HEK293 (cell line): ENCODE results near the gene RPGR.

ENCODE experiments used
- CTCF ChIA-PET: fragments of 350-600 bp; formaldehyde crosslinking; extraction: SDS; loops from one replicate; lab custom pipeline; 2021; ENCODE audit warnings: antibody characterized with exemption; lab: Yijun Ruan, JAX
- POLR2A ChIA-PET: fragments of 300-600 bp; formaldehyde crosslinking; extraction: SDS; loops from one replicate; lab custom pipeline; 2020; ENCODE audit warnings: antibody characterized with exemption, inconsistent platforms; lab: Yijun Ruan, JAX
- H3K27ac ChIP-seq: fragments of 200-500 bp; sonication (Bioruptor generic); 2 replicates; pipeline ENCODE4 v1.5.1; 2014; ENCODE audit warnings: low read depth, low read length, control low read depth, inconsistent platforms; ENCODE audit errors: extremely low read depth
- H3K36me3 ChIP-seq, 2 experiments: fragments of 200-500 bp in 1 of 2; sonication (Bioruptor generic) in 1 of 2; 1 replicate in 1 of 2; 2 replicates in 1 of 2; pipeline ENCODE4 v1.5.1; 2014 to 2017; ENCODE audit warnings: inconsistent platforms in 2 of 2, low read length in 2 of 2; ENCODE audit not compliant: control insufficient read depth in 2 of 2, insufficient read depth in 1 of 2
- H3K4me1 ChIP-seq: fragments of 200-500 bp; sonication (Bioruptor generic); 2 replicates; pipeline ENCODE4 v1.5.1; 2014; ENCODE audit warnings: mild to moderate bottlenecking, low read length, inconsistent platforms; ENCODE audit not compliant: control insufficient read depth, insufficient read depth
- H3K4me3 ChIP-seq: 2 replicates; pipeline ENCODE4 v1.5.1; 2011; ENCODE audit warnings: low read depth, mild to moderate bottlenecking, control low read depth, low read length, moderate library complexity
- H3K9me3 ChIP-seq: fragments of 200-500 bp; sonication (Bioruptor generic); 2 replicates; pipeline ENCODE4 v1.5.1; 2014; ENCODE audit warnings: low read depth, low read length, inconsistent platforms; ENCODE audit not compliant: control insufficient read depth, insufficient read depth
- ATF2 ChIP-seq: fragments of 450-650 bp; formaldehyde crosslinking; IDR thresholded peaks from 2 replicates; pipeline ENCODE4 v1.5.1; 2016; ENCODE audit warnings: missing biosample characterization, missing genetic modification characterization, low read depth
- HOXA7 ChIP-seq: sonication (generic); formaldehyde crosslinking; IDR thresholded peaks from 2 replicates; pipeline ENCODE4 v1.8.1; 2022; ENCODE audit warnings: missing genetic modification reagents, borderline replicate concordance
- KLF10 ChIP-seq: fragments of 450-650 bp; IDR thresholded peaks from 2 replicates; pipeline ENCODE4 v1.5.1; 2018; ENCODE audit warnings: missing biosample characterization, mild to moderate bottlenecking, missing genetic modification characterization
- ZBTB44 ChIP-seq: fragments of 450-650 bp; IDR thresholded peaks from 2 replicates; pipeline ENCODE4 v1.5.1; 2018; ENCODE audit warnings: missing biosample characterization, mild to moderate bottlenecking, missing genetic modification characterization
- ZBTB48 ChIP-seq: fragments of 450-650 bp; formaldehyde crosslinking; IDR thresholded peaks from 2 replicates; pipeline ENCODE4 v1.5.1; 2016; ENCODE audit warnings: missing biosample characterization, missing genetic modification characterization
- ZNF133 ChIP-seq: fragments of 450-650 bp; formaldehyde crosslinking; IDR thresholded peaks from 2 replicates; pipeline ENCODE4 v1.5.1; 2016; ENCODE audit warnings: missing biosample characterization, missing genetic modification characterization
- ZNF140 ChIP-seq: fragments of 450-650 bp; formaldehyde crosslinking; IDR thresholded peaks from 2 replicates; pipeline ENCODE4 v1.5.1; 2016; ENCODE audit warnings: missing biosample characterization, missing genetic modification characterization
- ZNF155 ChIP-seq: fragments of 450-650 bp; formaldehyde crosslinking; IDR thresholded peaks from 2 replicates; pipeline ENCODE4 v1.5.1; 2016; ENCODE audit warnings: missing biosample characterization, missing genetic modification characterization
- ZNF280C ChIP-seq: fragments of 450-650 bp; formaldehyde crosslinking; IDR thresholded peaks from 2 replicates; pipeline ENCODE4 v1.5.1; 2016; ENCODE audit warnings: missing biosample characterization, missing genetic modification characterization
- ZNF324 ChIP-seq: fragments of 450-650 bp; formaldehyde crosslinking; IDR thresholded peaks from 2 replicates; pipeline ENCODE4 v1.5.1; 2016; ENCODE audit warnings: missing biosample characterization, missing genetic modification characterization
- ZNF335 ChIP-seq: fragments of 450-650 bp; formaldehyde crosslinking; conservative IDR thresholded peaks from 2 replicates; pipeline ENCODE4 v1.5.1; 2016; ENCODE audit warnings: missing biosample characterization, missing genetic modification characterization
- ZNF354C ChIP-seq: fragments of 450-650 bp; formaldehyde crosslinking; IDR thresholded peaks from 2 replicates; pipeline ENCODE4 v1.5.1; 2016; ENCODE audit warnings: missing biosample characterization, missing genetic modification characterization, low read depth, borderline replicate concordance
- ZNF404 ChIP-seq: fragments of 450-650 bp; formaldehyde crosslinking; IDR thresholded peaks from 2 replicates; pipeline ENCODE4 v1.5.1; 2017; ENCODE audit warnings: missing biosample characterization, missing genetic modification characterization
- ZNF544 ChIP-seq: fragments of 450-650 bp; formaldehyde crosslinking; IDR thresholded peaks from 2 replicates; pipeline ENCODE4 v1.5.0; 2017; ENCODE audit warnings: missing biosample characterization, missing genetic modification characterization
- ZNF76 ChIP-seq: fragments of 450-650 bp; formaldehyde crosslinking; IDR thresholded peaks from 2 replicates; pipeline ENCODE4; 2016; ENCODE audit warnings: low read depth, missing biosample characterization, missing genetic modification characterization, borderline replicate concordance
- ZNF830 ChIP-seq: fragments of 450-650 bp; IDR thresholded peaks from 2 replicates; pipeline ENCODE4 v1.5.0; 2018; ENCODE audit warnings: missing biosample characterization, missing genetic modification characterization, low read depth, mild to moderate bottlenecking, moderate library complexity
- TF ChIP-seq, protein P1 (sequence below): fragments of 450-650 bp; formaldehyde crosslinking; IDR thresholded peaks from 2 replicates; pipeline ENCODE4 v1.5.1; 2016; ENCODE audit warnings: missing biosample characterization, missing genetic modification characterization, borderline replicate concordance

Gene RPGR

GRCh38 chrX:38336538-38337240 is 9.4 kb upstream of the RPGR start:
- H3K9me3 ChIP-seq, result no peaks in the 10 kb centered on the region
- POLR2A ChIA-PET, result no interaction called here
- TF ChIP-seq ZBTB44 (tag by site-specific recombination), result no peak
- no peak for TF ChIP-seq ZNF155 (tag by site-specific recombination)
- no peak for TF ChIP-seq ZNF140 (tag by site-specific recombination)
- no peak for TF ChIP-seq ZNF324 (tag by site-specific recombination)
- TF ChIP-seq ZNF404 (tag by site-specific recombination), result no peak
- TF ChIP-seq HOXA7 (CRISPR knock-in tag), result no peak
- no peak for TF ChIP-seq ZNF76 (tag by site-specific recombination)
- TF ChIP-seq ZNF544, result no peak
- no peak for TF ChIP-seq KLF10 (tag by site-specific recombination)
- TF ChIP-seq, protein P1, sequence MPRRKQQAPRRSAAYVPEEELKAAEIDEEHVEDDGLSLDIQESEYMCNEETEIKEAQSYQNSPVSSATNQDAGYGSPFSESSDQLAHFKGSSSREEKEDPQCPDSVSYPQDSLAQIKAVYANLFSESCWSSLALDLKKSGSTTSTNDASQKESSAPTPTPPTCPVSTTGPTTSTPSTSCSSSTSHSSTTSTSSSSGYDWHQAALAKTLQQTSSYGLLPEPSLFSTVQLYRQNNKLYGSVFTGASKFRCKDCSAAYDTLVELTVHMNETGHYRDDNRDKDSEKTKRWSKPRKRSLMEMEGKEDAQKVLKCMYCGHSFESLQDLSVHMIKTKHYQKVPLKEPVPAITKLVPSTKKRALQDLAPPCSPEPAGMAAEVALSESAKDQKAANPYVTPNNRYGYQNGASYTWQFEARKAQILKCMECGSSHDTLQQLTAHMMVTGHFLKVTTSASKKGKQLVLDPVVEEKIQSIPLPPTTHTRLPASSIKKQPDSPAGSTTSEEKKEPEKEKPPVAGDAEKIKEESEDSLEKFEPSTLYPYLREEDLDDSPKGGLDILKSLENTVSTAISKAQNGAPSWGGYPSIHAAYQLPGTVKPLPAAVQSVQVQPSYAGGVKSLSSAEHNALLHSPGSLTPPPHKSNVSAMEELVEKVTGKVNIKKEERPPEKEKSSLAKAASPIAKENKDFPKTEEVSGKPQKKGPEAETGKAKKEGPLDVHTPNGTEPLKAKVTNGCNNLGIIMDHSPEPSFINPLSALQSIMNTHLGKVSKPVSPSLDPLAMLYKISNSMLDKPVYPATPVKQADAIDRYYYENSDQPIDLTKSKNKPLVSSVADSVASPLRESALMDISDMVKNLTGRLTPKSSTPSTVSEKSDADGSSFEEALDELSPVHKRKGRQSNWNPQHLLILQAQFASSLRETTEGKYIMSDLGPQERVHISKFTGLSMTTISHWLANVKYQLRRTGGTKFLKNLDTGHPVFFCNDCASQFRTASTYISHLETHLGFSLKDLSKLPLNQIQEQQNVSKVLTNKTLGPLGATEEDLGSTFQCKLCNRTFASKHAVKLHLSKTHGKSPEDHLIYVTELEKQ (tag by site-specific recombination), result no peak
- no peak for TF ChIP-seq ZBTB48
- no peak for TF ChIP-seq ZNF830
- no peak for TF ChIP-seq ZNF354C (tag by site-specific recombination)
- TF ChIP-seq ATF2 (tag by site-specific recombination), result no peak
- TF ChIP-seq ZNF280C (tag by site-specific recombination), result no peak
- TF ChIP-seq ZNF133, result no peak
- no peak for TF ChIP-seq ZNF335 (tag by site-specific recombination)
- H3K4me3 ChIP-seq, result no peak overlapping the region
- H3K36me3 ChIP-seq, result no peaks in the 10 kb centered on the region
- no peaks in the 10 kb centered on the region for H3K4me1 ChIP-seq
- H3K27ac ChIP-seq, result no peak overlapping the region
- CTCF ChIA-PET, result interaction anchor here (3.1 kb wide), 1 partner anchor 9 kb away, joined by 11 read pairs; the partner anchor contains the start of gene RPGR
